Neural crest cell (in vitro differentiated cells): ENCODE data around the gene RAI1. TPM values are rescaled to one million over a fixed set of nuclear protein-coding genes. Genes with fewer than 3 reads are reported as not detected.
A peak's percentile ranks its signal among the peaks of the same experiment; 100 is the strongest.

Source experiments
- DNase-seq: peaks from one replicate; pipeline ENCODE4 v3.0.0; 2021; ENCODE audit warnings: low read depth, mixed read lengths, low spot score
- H3K27ac Mint-ChIP-seq: one replicate; pipeline ENCODE4 v1.8.0; 2021; ENCODE audit warnings: mild to moderate bottlenecking, mixed read lengths; ENCODE audit not compliant: unreplicated experiment
- H3K27me3 Mint-ChIP-seq: 2 replicates; pipeline ENCODE4 v1.8.0; 2021; ENCODE audit warnings: low read depth, mild to moderate bottlenecking, mixed read lengths
- H3K36me3 Mint-ChIP-seq: 2 replicates; pipeline ENCODE4 v1.8.0; 2021; ENCODE audit warnings: low read depth, mild to moderate bottlenecking, mixed read lengths
- H3K4me1 Mint-ChIP-seq: 2 replicates; pipeline ENCODE4 v1.8.0; 2021; ENCODE audit warnings: mixed read lengths
- H3K4me3 Mint-ChIP-seq: one replicate; pipeline ENCODE4 v1.8.0; 2021; ENCODE audit warnings: mild to moderate bottlenecking, mixed read lengths
- H3K9me3 Mint-ChIP-seq: 2 replicates; pipeline ENCODE4 v1.8.0; 2021; ENCODE audit warnings: mixed read lengths
- total RNA-seq: library from RNA; stranded (reverse); gene quantifications from 2 replicates; pipeline ENCODE4 v1.2.1, GENCODE V29; 2021
- TF ChIP-seq, protein P1 (sequence below): fragments of 200-600 bp; sonication (generic); conservative IDR thresholded peaks from 2 replicates; pipeline ENCODE4 v1.5.0; 2021; ENCODE audit warnings: antibody characterized with exemption, mild to moderate bottlenecking

Gene RAI1
- total RNA-seq, 1 donor from 2014 or later: 54.0 TPM

DNA sequence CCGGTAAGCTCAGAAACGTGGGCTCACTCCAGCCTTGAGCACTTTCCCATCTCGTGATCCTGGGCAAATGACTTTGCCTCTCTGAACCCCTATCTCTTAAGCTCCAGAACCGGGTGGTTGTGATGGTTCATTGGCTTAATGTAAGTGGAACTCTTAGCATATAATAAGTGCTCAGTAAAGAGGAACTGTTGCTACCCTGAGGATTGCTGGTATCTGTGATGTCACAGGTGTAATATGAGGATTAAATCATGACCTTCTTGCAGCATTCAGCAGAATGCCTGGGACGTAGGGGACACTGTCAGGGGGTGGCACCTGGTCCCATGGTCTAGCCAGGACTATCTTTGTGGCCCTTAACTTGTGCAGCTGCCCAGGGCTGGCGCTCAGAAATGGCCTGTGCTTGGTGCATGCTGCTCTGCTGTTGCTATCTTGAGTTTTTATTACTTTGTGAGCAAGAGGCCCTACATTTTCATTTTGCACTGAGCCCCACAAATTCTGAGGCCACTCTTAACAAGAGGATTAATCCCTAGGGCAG, 86.7 kb downstream of the RAI1 start:
- H3K27me3 Mint-ChIP-seq: no peaks in the 10 kb centered on the region
- no peak for DNase-seq
- H3K27ac Mint-ChIP-seq: no peak overlapping the region
- H3K9me3 Mint-ChIP-seq: no peaks in the 10 kb centered on the region
- H3K4me1 Mint-ChIP-seq: peaks cover 85% of the 10 kb centered on the region
- H3K4me3 Mint-ChIP-seq: peak overlapping the region; percentile 44
- TF ChIP-seq, protein P1, sequence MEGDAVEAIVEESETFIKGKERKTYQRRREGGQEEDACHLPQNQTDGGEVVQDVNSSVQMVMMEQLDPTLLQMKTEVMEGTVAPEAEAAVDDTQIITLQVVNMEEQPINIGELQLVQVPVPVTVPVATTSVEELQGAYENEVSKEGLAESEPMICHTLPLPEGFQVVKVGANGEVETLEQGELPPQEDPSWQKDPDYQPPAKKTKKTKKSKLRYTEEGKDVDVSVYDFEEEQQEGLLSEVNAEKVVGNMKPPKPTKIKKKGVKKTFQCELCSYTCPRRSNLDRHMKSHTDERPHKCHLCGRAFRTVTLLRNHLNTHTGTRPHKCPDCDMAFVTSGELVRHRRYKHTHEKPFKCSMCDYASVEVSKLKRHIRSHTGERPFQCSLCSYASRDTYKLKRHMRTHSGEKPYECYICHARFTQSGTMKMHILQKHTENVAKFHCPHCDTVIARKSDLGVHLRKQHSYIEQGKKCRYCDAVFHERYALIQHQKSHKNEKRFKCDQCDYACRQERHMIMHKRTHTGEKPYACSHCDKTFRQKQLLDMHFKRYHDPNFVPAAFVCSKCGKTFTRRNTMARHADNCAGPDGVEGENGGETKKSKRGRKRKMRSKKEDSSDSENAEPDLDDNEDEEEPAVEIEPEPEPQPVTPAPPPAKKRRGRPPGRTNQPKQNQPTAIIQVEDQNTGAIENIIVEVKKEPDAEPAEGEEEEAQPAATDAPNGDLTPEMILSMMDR: no peak
- H3K36me3 Mint-ChIP-seq: no peaks in the 10 kb centered on the region

DNA sequence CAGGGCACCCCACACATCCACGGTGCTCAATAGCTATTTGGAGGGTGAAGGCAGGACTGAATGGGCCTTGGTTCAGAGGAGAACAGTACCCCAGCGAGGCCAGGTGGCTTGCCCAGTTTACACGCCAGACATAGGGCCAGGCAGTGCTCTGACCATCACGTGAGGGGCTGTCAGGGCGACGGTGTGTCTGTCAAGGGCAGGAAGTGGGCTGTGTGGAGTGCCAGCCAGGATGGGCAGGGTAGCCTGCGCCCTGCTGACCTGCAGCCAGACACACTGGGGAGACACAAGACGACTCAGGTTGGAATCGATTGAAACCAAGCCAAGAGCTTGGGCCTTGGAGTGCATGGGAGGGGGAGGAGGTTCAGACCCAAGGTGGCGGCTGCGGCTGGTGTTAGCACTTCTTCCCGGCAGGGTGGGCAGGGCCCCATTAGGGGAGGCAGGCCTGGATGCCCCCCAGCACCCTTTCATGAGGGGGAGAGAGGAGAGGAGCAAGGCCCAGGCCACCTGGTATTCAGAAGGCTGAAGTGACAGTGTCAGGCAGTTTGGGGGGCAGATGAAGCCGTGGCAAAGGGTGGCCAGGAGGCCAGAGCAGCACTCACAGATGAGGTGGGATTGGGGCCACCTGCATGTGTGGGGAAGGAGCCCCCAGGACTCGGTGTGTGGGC, 87.3 kb downstream of the RAI1 start:
- peak overlapping the region; percentile 94 for H3K27ac Mint-ChIP-seq
- DNase-seq: no peak
- H3K4me1 Mint-ChIP-seq: peaks cover 82% of the 10 kb centered on the region
- TF ChIP-seq, protein P1: no peak
- H3K36me3 Mint-ChIP-seq: no peaks in the 10 kb centered on the region
- peak overlapping the region; percentile 47 for H3K4me3 Mint-ChIP-seq
- no peaks in the 10 kb centered on the region for H3K9me3 Mint-ChIP-seq
- no peaks in the 10 kb centered on the region for H3K27me3 Mint-ChIP-seq

DNA sequence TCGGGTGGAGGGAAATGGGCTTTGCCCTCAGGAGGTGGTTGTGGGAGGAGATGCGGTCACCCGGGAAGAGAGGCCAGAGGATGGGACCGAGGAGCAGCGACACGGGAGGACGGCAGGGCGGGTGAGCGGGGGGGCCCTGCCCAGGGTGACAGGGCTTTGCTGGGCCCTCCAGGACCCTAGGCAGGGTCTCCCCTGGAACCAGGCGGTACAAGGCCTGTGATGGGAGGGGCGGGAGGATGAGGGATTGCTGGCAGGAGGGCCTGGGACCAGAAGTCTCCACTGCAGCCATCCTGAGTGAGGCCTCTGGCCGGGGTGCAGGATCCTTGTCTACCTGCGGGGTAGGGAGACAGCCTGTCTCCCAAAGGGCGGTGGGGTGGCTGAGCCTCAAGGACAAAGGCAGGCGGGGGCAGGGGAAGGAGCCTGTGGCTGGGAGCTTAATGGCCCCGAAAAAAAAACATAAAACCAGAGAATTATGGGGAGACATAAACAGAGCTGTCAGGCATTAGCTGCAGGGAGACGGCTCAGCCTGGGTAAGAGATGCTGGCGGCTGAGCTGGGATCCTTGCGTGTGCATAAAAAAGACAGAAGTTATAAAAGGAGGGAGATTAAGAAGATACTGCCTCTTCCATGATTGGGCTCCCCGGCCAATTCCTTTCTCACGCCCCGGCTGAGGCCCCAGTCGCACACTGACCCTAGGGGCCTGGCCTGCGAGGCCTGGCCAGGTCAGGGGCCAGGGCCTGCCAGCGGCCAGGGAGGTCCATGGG, 88.8 kb downstream of the RAI1 start:
- Mint-ChIP-seq H3K27me3 (no peaks in the 10 kb centered on the region), H3K4me1 (peaks cover 75% of the 10 kb centered on the region), H3K36me3 (no peaks in the 10 kb centered on the region), H3K27ac (peak overlapping the region; percentile 94), H3K4me3 (peak overlapping the region; percentile 8), H3K9me3 (no peaks in the 10 kb centered on the region)
- DNase-seq: no peak
- TF ChIP-seq, protein P1: no peak

DNA sequence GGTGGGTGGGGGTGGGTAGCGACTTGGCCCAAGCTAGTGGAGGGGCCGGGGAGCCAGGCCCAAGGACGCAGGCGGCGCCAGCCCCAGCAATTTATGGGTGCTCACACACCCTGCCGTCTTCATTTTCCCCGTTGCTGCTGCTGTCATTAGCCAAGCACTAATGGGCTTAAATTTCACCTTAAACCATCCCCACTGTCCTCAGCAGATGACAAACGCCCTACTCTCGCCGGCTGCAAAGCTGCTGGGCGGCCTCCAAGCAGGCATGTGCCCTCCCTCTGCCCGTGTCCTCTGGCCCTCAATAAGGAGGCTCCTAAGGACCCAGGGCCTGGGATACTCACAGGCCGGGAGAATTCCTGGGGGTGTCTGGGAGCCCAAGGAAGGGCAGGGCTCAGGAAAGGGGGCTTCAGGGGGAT, 89.4 kb downstream of the RAI1 start:
- peaks cover 73% of the 10 kb centered on the region for H3K4me1 Mint-ChIP-seq
- H3K36me3 Mint-ChIP-seq: no peaks in the 10 kb centered on the region
- no peak for DNase-seq
- H3K27ac Mint-ChIP-seq: no peak overlapping the region
- H3K9me3 Mint-ChIP-seq: no peaks in the 10 kb centered on the region
- TF ChIP-seq, protein P1: no peak
- H3K27me3 Mint-ChIP-seq: no peaks in the 10 kb centered on the region
- no peak overlapping the region for H3K4me3 Mint-ChIP-seq

DNA sequence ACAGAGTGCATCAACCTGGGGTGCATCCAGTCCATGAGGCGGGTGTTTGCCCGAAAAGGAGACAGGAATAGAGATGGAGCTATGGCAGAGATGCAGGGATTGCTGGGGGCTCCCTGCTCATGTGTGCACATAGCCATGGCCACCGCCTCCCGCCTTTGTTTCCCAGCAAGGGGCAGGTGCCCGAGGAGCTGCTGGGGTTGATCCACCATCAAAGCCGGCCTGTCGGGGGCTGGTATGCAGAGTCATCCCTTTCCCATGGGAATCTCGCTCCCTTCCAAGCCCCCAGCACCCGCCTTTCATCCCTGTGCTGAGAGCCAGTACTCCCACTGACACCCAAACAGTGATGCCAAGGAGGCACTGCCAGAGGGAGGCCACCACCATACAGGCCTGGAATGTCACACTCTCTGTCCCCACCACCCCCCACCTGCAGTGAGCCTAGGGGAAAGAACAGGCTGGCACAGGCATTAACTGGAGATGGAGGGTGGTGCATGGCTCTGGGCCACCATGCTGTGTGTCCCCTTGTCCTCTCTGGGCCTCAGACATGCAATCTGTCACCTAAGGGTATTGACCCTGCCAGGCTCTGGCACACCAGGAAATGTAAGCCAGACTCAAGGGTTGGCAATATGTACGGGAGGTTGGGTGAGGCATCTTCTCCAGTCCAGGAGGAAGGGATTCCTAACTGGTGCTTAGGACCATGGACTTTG, 90.4 kb downstream of the RAI1 start:
- no peaks in the 10 kb centered on the region for H3K27me3 Mint-ChIP-seq
- no peaks in the 10 kb centered on the region for H3K9me3 Mint-ChIP-seq
- TF ChIP-seq, protein P1: no peak
- H3K4me1 Mint-ChIP-seq: peaks cover 66% of the 10 kb centered on the region
- no peak overlapping the region for H3K27ac Mint-ChIP-seq
- H3K36me3 Mint-ChIP-seq: no peaks in the 10 kb centered on the region
- H3K4me3 Mint-ChIP-seq: no peak overlapping the region
- DNase-seq: no peak
